HG03045 (cell line): ENCODE measurements around the gene PARP4.
"Not testable (repeated sequence)": the region's sequence is repeated elsewhere in the genome, so short reads cannot be mapped to it uniquely, and the experiment has no call there.

Experiments
- ATAC-seq: cut with Tn5 transposase; IDR thresholded peaks from one replicate; pipeline ENCODE4 v1.9.1; 2021; ENCODE audit warnings: mild to moderate bottlenecking, moderate library complexity; ENCODE audit not compliant: unreplicated experiment

The PARP4 gene

DNA sequence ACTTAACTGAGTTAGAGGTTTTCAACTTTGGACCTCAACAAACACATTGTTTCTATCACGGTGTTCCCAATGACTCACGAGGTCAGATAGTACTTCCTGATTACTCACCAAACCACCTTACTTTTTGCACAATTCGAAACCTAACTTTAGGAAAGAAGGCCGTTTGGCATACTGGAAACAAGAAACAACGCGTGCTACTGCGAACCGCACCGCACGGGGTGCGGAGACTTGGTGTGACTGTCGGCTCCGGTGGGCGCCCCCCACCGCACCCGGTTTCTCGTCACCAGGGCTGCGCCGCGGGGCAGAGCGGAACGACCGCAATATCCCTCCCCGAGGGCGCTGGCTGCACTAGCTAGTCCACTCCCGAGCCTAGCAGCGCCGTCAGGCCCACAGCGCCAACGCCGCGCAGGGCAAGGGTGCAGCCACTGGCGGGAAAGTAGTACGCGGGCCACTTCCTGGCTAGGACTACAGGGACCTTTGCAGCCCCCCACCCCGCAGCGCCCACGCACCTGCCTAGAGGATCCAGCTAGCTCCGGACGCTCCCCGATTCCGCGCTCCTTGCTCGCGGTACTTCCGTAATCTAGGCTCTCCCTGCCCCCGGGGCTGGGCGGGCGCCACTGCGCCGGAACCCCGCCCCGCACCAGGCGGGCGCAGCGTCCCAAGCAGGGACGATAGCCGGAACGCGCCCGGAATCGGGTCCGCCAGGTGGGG is at the start of gene PARP4:
PARP4 (minus strand) TSS at position 582 of the 711 bp plus-strand sequence. CDS start 9,002 bp downstream, outside the sequence.
- ATAC-seq = peak; percentile 84

DNA sequence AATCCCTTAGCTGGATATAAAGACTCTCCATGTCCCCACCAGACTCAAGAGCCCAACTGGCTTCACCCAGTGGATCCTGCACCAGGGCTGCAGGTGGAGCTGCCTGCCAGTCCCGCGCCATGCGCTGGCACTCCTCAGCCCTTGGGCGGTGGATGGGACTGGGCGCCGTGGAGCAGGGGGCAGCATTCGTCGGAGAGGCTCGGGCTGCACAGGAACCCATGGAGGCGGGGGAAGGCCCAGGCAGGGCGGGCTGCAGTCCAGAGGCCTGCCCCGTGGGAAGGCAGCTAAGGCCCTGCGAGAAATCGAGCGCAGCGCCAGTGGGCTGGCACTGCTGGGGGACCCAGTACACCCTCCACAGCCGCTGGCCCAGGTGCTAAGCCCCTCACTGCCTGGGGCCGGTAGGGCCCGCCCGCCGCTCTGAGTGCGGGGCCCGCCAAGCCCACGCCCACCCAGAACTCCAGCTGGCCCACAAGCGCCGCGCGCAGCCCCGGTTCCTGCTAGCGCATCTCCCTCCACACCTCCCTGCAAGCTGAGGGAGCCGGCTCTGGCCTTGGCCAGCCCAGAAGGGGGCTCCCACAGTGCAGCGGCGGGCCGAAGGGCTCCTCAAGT is 48.1 kb upstream of the PARP4 start:
- not testable (repeated sequence) for ATAC-seq

DNA sequence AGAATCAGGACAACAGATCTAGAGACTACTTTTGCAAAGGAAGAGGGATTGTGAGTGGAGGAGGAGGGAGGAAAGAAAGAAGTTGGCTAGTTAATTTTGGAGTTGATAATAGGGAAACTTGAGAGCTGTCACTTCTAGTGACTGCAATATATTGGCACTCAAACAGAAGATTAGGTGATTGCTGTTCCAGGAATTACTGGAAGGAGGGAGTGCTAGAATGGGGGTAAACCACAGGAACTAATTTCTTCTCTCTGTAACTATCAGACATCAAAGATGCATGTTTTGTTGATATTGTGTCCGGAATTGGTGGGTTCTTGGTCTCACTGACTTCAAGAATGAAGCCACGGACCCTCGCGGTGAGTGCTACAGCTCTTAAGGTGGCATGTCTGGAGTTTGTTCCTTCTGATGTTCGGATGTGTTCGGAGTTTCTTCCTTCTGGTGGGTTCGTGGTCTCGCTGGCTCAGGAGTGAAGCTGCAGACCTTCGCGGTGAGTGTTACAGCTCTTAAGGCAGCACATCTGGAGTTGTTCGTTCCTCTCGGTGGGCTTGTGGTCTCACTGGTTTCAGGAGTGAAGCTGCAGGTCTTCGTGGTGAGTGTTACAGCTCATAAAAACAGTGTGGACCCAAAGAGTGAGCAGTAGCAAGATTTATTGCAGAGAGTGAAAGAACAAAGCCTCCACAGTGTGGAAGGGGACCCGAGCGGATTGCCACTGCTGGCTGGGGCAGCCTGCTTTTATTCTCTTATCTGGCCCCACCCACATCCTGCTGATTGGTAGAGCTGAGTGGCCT is 47.0 kb upstream of the PARP4 start:
- not testable (repeated sequence) for ATAC-seq

DNA sequence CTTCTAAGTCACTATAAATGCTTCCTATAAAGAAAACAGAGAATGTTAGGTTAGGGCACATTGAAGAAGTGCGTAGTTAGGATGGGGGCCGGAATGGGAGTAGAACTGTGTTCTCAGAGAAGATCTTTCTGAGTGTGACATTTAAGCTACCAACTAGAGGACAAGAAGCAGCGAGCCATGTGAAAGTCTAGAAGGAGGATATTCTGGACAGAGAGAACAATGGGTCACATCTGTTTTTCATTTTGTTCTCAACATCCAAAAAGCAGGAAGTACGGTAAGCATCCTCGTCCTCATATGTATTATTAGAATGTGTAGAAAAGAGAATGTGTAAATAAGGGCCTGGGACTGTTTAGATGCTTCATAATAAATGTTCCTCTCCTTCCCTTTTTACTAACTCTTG is 44.5 kb upstream of the PARP4 start:
- no peak for ATAC-seq

DNA sequence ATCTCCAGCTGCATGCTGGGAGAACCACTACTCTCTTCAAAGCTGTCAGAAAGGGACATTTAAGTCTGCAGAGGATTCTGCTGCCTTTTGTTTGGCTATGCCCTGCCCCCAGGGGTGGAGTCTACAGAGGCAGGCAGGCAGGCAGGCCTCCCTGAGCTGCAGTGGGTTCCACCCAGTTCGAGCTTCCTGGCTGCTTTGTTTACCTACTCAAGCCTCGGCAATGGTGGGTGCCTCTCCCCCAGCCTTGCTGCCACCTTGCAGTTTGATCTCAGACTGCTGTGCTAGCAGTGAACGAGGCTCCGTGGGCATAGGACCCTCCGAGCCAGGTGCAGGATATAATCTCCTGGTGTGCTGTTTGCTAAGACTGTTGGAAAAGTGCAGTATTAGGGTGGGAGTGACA is 41.3 kb upstream of the PARP4 start:
- not testable (repeated sequence) for ATAC-seq

DNA sequence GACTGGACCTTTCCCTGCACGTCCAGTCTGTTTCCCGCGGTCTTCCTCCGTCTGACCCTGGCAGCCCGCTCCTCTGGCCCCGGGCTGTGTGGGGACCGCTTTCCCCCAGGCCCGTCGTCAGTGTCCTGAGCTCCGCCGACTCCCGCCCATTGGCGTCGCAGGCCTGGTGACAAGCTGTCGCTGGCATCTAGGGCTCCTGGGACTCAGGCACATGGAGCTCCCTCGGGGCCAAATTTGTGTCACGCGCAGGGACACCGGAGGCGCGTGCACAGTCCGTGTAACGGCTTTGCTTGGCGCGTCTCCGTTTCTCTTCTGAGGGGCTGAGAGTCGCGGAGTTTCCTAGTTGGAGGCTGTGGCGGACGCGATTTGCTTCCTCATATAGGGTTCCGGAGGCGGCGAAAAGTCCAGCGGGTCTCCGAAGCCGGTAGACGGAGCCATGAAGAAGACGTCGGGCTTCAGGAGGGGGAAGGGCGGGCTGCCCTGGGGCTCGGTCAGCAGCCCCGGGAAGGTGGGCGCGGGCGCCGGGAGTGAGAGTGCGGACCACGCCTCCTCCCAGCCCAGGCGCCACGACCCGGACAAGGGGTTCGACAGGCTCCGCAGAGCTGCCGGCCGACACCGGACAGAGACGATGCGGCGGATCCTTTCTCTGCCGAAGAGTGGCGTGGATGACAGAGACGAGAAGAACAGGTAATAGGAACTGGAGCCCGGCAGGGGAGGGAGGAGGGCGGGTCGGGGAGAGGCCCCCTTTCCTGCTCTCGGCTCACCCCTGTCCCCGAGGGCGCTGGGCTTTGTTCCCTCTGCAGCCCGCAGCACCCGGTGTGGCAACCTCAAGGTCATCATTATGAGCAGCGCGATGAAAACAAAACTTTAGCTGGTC is 29.1 kb upstream of the PARP4 start:
- not testable (repeated sequence) for ATAC-seq

DNA sequence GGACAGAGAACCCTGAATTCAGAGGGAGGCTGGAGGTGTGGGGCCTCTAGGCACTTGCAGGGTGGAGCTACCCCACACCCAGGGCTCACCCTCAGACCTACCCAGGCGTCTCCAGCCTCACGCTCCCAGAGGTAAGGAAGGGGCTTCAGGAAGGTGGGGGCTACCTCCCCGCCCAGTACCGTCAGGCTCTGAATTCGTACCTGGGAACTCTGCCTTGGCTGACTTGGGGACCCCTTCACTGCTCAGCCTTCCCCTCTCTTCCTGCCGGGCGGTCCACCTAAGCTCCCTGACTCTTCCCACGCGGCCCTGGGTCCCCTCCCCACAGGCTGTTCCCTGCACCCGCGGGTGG is 28.5 kb upstream of the PARP4 start:
- ATAC-seq = no peak

DNA sequence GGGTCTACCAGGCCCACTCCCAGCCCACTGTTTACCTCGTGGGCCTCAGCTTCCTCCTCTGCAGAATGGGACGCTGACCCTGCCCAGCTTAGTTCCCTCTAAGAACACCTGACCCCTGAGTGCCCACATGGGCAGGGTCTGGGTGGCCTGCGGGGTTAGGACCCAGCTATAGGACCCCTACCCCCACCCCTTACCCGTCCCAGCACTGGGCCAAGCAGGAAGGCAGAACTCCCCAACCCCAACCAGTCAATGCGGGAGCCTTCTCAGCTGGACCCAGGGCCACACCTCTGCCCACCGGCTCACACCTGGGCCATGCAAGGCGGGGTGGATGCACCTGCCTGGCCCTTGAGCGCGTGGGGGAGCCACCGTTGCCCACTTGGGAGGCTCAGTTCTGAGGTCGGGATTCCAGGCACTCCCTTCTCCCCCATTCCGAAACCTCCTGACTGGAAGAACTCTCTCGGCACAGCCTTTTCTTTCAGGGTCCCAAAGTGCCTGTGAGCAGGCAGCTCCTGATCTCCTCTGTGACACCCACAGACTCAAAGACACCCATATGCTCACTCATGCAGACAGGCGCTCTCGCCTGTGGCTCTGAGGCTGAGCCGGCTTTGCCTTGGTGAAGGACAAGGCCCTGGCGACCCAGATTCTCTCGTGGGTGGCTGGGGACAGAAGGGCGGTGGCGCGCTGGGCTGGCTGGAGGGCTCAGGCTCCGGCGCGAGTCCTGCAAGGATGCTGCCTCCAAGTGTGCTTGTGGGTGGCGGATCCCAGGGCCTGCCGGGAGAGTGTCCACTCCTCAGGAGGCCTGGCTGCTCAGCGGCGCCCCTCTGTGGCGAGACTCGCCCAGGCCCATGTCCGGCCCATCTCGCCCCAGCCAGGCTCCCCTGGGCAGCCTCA is 27.9 kb upstream of the PARP4 start:
- ATAC-seq = no peak

DNA sequence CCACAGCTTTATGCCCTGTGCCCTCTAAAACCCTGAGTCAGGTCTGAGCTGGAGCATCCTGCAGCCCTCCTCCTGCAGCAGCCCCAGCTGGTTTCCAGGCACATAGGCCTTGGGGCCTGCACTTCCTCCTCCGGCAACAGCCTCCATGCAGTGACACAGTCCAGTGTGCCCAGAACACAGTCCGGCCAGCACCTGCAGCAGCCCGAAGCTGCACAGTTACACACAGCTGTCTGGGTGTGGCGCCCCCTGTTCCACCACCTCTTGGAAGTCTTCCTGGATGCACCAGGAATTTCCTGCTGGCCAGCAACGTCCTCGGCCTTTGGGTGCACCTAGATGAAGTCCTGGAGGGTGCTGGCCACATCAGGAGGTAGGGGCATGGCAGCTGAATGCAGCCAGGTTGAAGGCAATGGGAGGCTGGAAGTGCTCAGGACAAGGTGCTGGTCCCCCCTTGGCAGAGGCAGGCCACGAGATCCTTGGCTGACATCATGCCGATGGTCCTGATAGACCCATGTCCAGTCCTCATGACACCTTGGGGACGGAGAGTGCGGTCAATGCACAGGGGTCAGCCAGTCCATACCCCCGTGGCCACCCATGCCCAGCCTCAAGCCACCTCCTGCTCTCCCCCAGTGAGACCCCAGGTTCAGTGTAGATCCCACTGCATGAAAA is 27.1 kb upstream of the PARP4 start:
- no peak for ATAC-seq

DNA sequence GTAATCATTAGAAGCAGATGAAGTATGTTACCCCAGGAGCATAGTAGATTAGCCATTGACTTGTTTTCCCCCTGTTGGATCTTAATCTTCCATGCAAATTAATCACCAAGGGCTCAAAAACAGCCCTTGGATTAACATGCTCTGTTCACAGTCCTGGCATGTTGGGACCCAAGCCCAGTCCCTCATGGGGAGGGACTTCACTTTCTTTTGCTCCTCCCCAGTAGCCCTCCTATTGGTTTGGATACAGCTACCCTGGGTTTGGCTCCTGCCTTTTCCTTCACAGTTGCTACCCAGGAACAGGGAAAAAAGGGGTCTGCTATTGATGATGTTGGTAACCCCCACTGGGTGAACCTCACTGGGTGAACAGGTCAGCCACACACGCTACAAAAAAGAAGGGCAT is 16.9 kb upstream of the PARP4 start:
- ATAC-seq = no peak

DNA sequence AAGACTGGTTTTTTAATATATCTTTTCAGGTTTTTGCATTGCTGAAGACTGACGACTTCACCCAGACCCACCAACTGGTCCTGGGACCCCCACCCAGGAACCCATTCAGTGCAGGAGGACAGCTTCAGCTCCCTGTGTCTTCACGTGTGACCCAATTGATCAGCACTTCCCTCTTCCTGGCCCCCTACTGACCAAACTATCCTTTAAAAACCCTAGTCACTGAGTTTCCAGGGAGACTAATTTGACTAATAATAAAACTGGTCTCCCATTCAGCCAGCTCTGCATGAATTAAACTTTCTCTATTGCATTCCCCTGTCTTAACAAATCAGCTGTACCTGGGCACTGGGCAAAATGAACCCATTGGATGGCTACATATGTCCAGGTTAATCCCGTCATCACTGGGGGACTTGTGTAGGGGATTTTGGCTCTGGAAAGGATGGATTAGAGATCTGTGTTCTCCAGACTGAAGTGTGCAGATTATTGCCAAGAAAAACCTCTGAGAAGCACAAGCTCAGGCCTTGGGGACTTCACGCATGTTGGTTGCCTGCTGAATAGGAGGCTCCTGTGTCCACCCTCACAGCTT is 16.3 kb upstream of the PARP4 start:
- ATAC-seq = no peak

DNA sequence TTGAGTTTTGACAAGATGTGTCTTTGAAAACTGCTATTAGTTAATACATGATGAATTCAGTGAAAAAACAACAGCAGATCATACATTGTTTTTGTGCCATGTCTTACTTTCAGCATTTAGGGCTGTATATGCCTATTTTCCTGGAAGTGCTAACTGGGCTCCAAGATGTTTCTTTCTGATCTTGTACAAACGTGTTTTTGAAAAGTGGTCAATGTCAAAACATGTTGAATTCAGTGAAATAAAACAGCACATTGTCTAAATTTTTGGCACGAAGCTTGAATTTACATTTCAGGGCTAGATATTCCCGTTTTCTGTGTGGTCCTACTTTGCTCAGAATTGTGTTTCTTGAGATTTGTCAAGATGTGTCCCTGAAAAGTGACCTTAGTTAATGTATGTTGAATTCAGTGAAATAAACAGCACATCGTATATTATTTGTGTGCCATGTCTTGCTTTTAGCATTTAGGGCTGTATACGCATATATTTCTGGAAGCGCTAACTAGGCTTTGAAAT is 14.7 kb upstream of the PARP4 start:
- no peak for ATAC-seq

DNA sequence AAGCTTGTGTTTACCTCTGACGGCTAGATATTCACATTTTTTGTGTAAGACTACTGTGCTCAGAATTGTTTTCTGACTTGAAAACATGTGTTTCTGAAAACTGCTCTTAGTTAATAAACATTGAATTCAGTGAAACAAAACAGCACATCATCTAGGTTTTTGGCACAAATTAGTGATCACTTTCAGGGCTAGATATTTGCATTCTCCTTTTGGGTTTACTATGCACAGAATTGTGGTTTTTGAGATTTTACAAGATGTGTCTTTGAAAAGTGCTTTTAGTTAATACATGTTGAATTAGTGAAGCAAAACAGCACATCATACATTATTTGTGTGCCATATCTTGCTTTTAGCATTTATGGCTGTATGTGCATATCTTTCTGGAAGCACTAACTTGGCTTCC is 8.2 kb upstream of the PARP4 start:
- no peak for ATAC-seq

DNA sequence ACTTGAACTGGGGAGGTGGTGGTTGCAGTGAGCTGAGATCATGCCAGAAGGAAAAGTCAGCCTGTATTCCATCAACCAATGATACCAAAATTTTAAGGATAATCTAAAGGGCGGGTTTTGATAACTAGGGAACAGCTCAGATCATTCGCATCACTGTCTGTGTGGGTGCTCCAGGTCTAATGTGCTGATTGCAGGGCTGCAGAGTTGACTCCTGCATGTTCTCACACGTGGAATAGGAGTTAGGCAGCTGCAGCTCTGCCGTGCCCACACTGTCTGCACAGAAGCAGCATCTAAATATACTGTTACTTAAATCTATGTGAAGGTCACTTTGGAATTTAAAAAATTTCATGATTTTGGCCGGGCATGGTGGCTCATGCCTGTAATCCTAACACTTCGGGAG is 4.3 kb upstream of the PARP4 start:
- ATAC-seq = no peak

DNA sequence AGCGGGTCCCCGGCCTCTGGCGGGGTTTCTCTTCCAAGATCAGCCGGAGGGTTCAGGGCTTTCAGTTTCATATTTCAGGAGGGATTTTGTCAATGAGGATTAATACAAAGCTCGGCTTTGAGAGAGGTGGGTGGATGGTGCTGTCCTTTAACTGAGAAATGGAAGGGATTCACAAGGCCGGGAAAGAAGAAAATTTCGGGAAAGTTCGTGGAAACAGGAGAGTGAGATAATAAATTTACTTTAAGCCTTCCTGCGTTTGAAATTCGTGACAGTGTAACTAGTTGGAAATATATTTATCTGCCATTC is 283 bp upstream of the PARP4 start:
- ATAC-seq = no peak

DNA sequence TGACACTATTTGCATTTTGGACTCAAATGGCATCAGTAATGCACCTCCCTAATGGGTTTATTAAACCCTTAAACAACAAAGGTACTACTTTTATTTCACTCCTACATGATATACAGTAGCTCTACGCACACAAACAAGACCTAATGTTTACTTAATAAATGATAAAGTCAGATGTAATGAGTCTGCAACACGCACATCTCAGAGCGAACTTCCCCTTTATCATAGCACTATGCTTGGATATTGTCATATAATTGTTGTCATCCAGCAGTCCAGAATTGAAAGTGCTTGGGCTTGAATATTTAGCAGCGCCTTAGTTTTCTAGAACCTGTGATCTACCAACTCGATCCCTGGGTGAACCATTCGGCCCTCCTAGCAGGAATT is 772 bp downstream of the PARP4 start:
- peak; percentile 3 for ATAC-seq

DNA sequence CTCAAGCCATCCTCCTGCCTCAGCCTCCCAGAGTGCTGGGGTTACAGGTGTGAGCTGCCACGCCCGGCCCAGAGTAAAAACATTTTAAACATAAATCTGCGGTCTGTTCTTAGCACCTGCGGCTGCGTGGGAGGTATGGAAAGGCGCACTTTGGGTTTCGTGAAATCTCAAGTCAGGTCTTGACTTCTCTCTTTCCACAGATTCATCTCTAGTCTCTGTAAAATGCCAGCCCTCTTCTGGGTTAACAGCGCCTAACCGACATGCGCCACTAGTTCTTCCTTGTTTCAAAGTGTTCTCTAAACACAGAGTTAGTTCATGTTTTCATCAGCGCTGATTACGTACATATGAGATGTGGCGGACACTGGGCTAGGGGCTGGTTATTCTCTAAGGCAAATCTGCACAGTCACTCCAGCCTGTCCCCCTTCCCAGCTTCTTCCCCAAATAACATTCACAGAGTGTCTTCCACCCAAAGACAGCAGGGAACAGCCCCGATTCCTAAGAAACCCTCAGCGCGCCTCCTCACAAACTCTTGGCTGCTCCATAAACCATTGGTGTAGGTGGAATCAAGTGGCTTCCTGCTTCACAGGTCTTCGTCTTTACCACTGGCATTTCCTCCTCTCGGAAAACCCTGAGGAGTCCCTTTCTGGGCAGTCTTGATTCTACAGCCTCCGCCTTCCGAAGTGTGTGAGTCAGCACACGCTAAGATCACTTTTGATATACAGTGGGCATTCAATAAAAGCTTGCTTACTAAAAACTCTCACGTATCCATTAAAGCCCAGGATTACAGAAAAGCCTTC is 1.4 kb downstream of the PARP4 start:
- ATAC-seq = peak; percentile 34

DNA sequence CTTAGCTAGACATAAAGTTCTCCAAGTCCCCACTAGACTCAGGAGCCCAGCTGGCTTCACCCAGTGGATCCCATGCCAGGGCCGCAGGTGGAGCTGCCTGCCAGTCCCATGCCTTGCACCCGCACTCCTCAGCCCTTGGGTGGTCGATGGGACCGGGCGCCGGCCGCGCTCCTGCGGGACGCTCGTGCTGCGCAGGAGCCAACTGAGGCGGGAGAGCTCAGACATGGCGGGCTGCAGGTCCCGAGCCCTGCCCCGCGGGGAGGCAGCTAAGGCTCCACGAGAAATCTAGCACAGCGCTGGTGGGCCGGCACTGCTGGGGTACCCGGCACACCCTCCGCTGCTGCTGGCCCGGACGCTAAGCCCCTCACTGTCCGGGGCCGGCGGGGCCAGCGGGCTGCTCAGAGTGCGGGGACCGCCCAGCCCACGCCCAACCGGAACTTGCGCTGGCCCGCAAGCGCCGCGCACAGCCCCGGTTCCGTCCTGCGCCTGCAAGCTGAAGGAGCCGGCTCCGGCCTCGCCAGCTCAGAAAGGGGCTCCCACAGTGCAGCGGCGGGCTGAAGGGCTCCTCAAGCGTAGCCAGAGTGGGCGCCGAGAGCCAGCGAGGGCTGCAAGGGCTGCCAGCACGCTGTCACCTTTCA is 5.8 kb downstream of the PARP4 start:
- ATAC-seq = no peak
